Endothelial cell of umbilical vein (primary cell): ENCODE data around the gene ZNF793. TPM values are rescaled to one million over a fixed set of nuclear protein-coding genes. Genes with fewer than 3 reads are reported as not detected.

Source experiments
- BruUV-seq: library from RNA; stranded (reverse); fragments of 400-500 nt; replicated peaks from 2 replicates; lab custom pipeline; 2021; lab: Mats Ljungman, UMichigan
- CTCF ChIA-PET: fragments of 300-600, 350-600 bp; sonication (Branson Sonifier 250); formaldehyde crosslinking; loops from one replicate; lab custom pipeline; 2021; ENCODE audit warnings: antibody characterized with exemption, inconsistent platforms; lab: Charles Lee
- POLR2A ChIA-PET: fragments of 300-600, 350-600 bp; sonication (Branson Sonifier 250); formaldehyde crosslinking; loops from one replicate; lab custom pipeline; 2021; ENCODE audit warnings: antibody characterized with exemption, inconsistent platforms; lab: Charles Lee
- DNase-seq: peaks from one replicate; pipeline ENCODE4 v3.0.0-alpha.2; 2011; ENCODE audit warnings: low read depth, low spot score
- FAIRE-seq: peaks from 2 replicates; lab custom pipeline; 2011; peaks lifted over from hg19 to GRCh38; lab: Jason Lieb, UNC
- H2AFZ ChIP-seq: 2 replicates; pipeline ENCODE4 v1.6.0; 2012; ENCODE audit warnings: low read depth, low read length, control low read depth, inconsistent platforms
- H3K27ac ChIP-seq: 2 replicates; pipeline ENCODE4 v1.5.1; 2011; ENCODE audit warnings: low read depth, mild to moderate bottlenecking, control low read depth, low read length, moderate library complexity; ENCODE audit not compliant: insufficient read depth
- H3K27me3 ChIP-seq, 2 experiments: 2 replicates each; pipeline versions ENCODE4 v1.6.0 to v1.6.1; 2011; ENCODE audit warnings: low read length in 2 of 2, mixed read lengths in 1 of 2; ENCODE audit not compliant: control insufficient read depth in 2 of 2, insufficient read depth in 2 of 2
- H3K36me3 ChIP-seq, 2 experiments: 2 replicates in 1 of 2; 3 replicates in 1 of 2; pipeline ENCODE4 v1.5.1; 2011; ENCODE audit warnings: low read length in 2 of 2, mild to moderate bottlenecking in 1 of 2, moderate library complexity in 1 of 2; ENCODE audit not compliant: control insufficient read depth in 2 of 2, insufficient read depth in 2 of 2; ENCODE audit errors: extremely low read depth in 1 of 2
- H3K4me1 ChIP-seq: 3 replicates; pipeline ENCODE4 v1.5.1; 2011; ENCODE audit warnings: mild to moderate bottlenecking, low read length; ENCODE audit not compliant: control insufficient read depth, insufficient read depth; ENCODE audit errors: extremely low read depth
- H3K4me2 ChIP-seq: 2 replicates; pipeline ENCODE4 v1.6.1; 2011; ENCODE audit warnings: low read length, control low read depth, mixed read lengths; ENCODE audit not compliant: insufficient read depth
- H3K4me3 ChIP-seq, 3 experiments: fragments of 200-600 bp in 1 of 3; sonication (generic), shearing (Covaris generic) in 1 of 3; replicated peaks in 1 of 3; 2 replicates each; pipeline ENCODE4 v1.5.1; 2011 to 2016; ENCODE audit warnings: control low read depth in 3 of 3, low read length in 3 of 3, mild to moderate bottlenecking in 2 of 3, inconsistent platforms in 1 of 3, low read depth in 1 of 3, moderate library complexity in 1 of 3; ENCODE audit not compliant: insufficient read depth in 1 of 3
- H3K79me2 ChIP-seq: 2 replicates; pipeline ENCODE4 v1.6.0; 2012; ENCODE audit warnings: low read length, inconsistent platforms; ENCODE audit not compliant: control insufficient read depth, insufficient read depth
- H3K9ac ChIP-seq: replicated peaks from 2 replicates; pipeline ENCODE3; 2011; ENCODE audit warnings: low read length, control low read depth; ENCODE audit not compliant: insufficient read depth; ENCODE audit errors: extremely low read depth
- H3K9me1 ChIP-seq: replicated peaks from 3 replicates; pipeline ENCODE4 v1.6.0; 2011; ENCODE audit warnings: mild to moderate bottlenecking, low read length; ENCODE audit not compliant: control insufficient read depth, insufficient read depth; ENCODE audit errors: extremely low read depth
- H3K9me3 ChIP-seq: replicated peaks from 2 replicates; pipeline ENCODE4 v1.5.1; 2012; ENCODE audit warnings: low read length, inconsistent platforms; ENCODE audit not compliant: control insufficient read depth, insufficient read depth
- H4K20me1 ChIP-seq: replicated peaks from 2 replicates; pipeline ENCODE3; 2011; ENCODE audit warnings: mild to moderate bottlenecking, low read length; ENCODE audit not compliant: control insufficient read depth, insufficient read depth; ENCODE audit errors: extremely low read depth
- EZH2 ChIP-seq: IDR thresholded peaks from 2 replicates; pipeline ENCODE4 v1.6.1; 2012; ENCODE audit warnings: borderline replicate concordance, low read depth, mild to moderate bottlenecking, moderate library complexity, low read length, inconsistent platforms; ENCODE audit not compliant: severe bottlenecking
- FOS ChIP-seq: IDR thresholded peaks from 2 replicates; pipeline ENCODE4 v1.6.1; 2011; ENCODE audit warnings: mild to moderate bottlenecking, low read length, moderate library complexity, borderline replicate concordance; ENCODE audit not compliant: insufficient read depth
- GATA2 ChIP-seq: IDR thresholded peaks from 2 replicates; pipeline ENCODE4 v1.7.0; 2011; ENCODE audit warnings: low read depth, mild to moderate bottlenecking, moderate library complexity, mixed read lengths, low read length; ENCODE audit not compliant: insufficient read length, insufficient read depth
- JUN ChIP-seq: IDR thresholded peaks from 2 replicates; pipeline ENCODE4 v1.6.1; 2011; ENCODE audit warnings: borderline replicate concordance, low read depth; ENCODE audit not compliant: insufficient read length, insufficient read depth
- MYC ChIP-seq: IDR thresholded peaks from one replicate; pipeline ENCODE4 v1.6.1; 2011; ENCODE audit warnings: mild to moderate bottlenecking, low read depth, low read length
- POLR2A ChIP-seq: IDR thresholded peaks from 2 replicates; pipeline ENCODE4 v1.6.1; 2012; ENCODE audit warnings: low read depth, mild to moderate bottlenecking, control low read depth, low read length
- POLR2AphosphoS5 ChIP-seq: IDR thresholded peaks from 2 replicates; pipeline ENCODE4 v1.6.1; 2012; ENCODE audit warnings: low read depth, mild to moderate bottlenecking, control low read depth, low read length, moderate library complexity; ENCODE audit not compliant: insufficient read depth
- dilution Hi-C: fragments of 300-500 bp; cut with MboI; formaldehyde crosslinking; loops from one replicate; pipeline ENCODE4 v1.15.0; 2019; ENCODE audit warnings: low sequenced_read_pairs; ENCODE audit not compliant: extremely low pct_ligation_motif_present
- intact Hi-C: fragments of 100-400 bp; cut with micrococcal nuclease; formaldehyde crosslinking; loops from one replicate; pipeline ENCODE4 v1.10.0; 2022
- polyA plus RNA-seq, 4 experiments: library from polyadenylated mRNA; depleted of rRNA in 3 of 4; stranded (reverse) in 3 of 4; unstranded in 1 of 4; fragments of >200 nt; gene quantifications; 2 replicates each; pipeline versions ENCODE4 v1.2.1 to v1.2.3, GENCODE V29; 2011 to 2012; ENCODE audit warnings: missing spikeins in 1 of 4
- total RNA-seq: library from RNA; stranded (reverse); gene quantifications from 2 replicates; pipeline ENCODE4 v1.2.3, GENCODE V29; 2021
- TF ChIP-seq, protein P1 (sequence below), 2 donors: IDR thresholded peaks; 1 replicate in 1 of 2; 2 replicates in 1 of 2; pipeline ENCODE4 v1.5.1; 2011; ENCODE audit warnings: low read length in 2 of 2, mild to moderate bottlenecking in 2 of 2, moderate library complexity in 2 of 2, control low read depth in 1 of 2, inconsistent platforms in 1 of 2, low read depth in 1 of 2; ENCODE audit not compliant: insufficient read depth in 1 of 2; ENCODE audit errors: extremely low read depth in 1 of 2
- TF ChIP-seq, protein P2 (sequence below): IDR thresholded peaks from 2 replicates; pipeline ENCODE4 v1.6.1; 2011; ENCODE audit not compliant: insufficient read depth, insufficient read length

Gene ZNF793
- total and polyA plus RNA-seq, 2 donors (not counting 3 experiments of a cell fraction or from before 2014, with no cell fraction given): 0.37 to 3.8 TPM

DNA sequence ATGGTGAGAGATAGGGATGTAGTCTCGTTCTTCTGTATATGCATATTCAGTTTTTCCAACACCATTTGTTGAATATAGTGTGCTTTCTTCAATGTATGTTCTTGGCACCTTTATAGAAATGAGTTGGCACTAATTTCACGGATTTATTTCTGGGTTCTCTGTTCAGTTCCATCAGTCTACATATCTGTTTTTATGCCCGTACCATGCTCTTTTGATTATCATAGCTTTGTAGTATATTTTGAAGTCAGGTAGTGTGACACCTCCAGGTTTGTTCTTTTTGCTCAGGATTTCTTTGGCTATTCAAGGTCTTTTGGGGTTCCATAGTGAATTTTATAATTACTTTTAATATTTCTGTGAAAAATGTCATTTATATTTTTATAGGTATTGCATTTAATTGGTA lies 14.5 kb upstream of the ZNF793 start:
- DNase-seq: no peak
- no peak overlapping the region for H3K4me2 ChIP-seq
- BruUV-seq: no TSS peak
- H3K9ac ChIP-seq: no peak overlapping the region
- no peaks in the 10 kb centered on the region for H3K9me1 ChIP-seq
- no peaks in the 10 kb centered on the region for H3K79me2 ChIP-seq
- dilution Hi-C loops (no loop called here), intact Hi-C loops (no loop called here)
- POLR2A ChIA-PET: no interaction called here
- no peak overlapping the region for H2AFZ ChIP-seq
- no peaks in the 10 kb centered on the region for H3K36me3 ChIP-seq
- no peaks in the 10 kb centered on the region for H3K27me3 ChIP-seq
- H4K20me1 ChIP-seq: no peaks in the 10 kb centered on the region
- peaks cover 5% of the 10 kb centered on the region for H3K9me3 ChIP-seq
- no peaks in the 10 kb centered on the region for H3K4me1 ChIP-seq
- no peak for FAIRE-seq
- TF ChIP-seq JUN (no peak), EZH2 (no peak), FOS (no peak), MYC (no peak), POLR2AphosphoS5 (no peak), GATA2 (no peak), POLR2A (no peak)
- TF ChIP-seq, protein P1, sequence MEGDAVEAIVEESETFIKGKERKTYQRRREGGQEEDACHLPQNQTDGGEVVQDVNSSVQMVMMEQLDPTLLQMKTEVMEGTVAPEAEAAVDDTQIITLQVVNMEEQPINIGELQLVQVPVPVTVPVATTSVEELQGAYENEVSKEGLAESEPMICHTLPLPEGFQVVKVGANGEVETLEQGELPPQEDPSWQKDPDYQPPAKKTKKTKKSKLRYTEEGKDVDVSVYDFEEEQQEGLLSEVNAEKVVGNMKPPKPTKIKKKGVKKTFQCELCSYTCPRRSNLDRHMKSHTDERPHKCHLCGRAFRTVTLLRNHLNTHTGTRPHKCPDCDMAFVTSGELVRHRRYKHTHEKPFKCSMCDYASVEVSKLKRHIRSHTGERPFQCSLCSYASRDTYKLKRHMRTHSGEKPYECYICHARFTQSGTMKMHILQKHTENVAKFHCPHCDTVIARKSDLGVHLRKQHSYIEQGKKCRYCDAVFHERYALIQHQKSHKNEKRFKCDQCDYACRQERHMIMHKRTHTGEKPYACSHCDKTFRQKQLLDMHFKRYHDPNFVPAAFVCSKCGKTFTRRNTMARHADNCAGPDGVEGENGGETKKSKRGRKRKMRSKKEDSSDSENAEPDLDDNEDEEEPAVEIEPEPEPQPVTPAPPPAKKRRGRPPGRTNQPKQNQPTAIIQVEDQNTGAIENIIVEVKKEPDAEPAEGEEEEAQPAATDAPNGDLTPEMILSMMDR (IDR thresholded peaks at IDR 0.05; ENCODE audit: extremely low read depth in 1 of 2, insufficient read depth in 1 of 2, low read depth in 1 of 2, low read length in 2 of 2): no peak
- TF ChIP-seq, protein P2, sequence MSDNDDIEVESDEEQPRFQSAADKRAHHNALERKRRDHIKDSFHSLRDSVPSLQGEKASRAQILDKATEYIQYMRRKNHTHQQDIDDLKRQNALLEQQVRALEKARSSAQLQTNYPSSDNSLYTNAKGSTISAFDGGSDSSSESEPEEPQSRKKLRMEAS: no peak
- no peak overlapping the region for H3K27ac ChIP-seq
- no peak overlapping the region for H3K4me3 ChIP-seq
- CTCF ChIA-PET: no interaction called here
